ENCODE measurements around the gene CARD11. TPM values are rescaled to one million over a fixed set of nuclear protein-coding genes. Genes with fewer than 3 reads are reported as not detected.

The CARD11 gene
- total and polyA plus RNA-seq, 3 donors from 2014 or later = 2.9 to 3.9 (median 3.2) TPM

DNA sequence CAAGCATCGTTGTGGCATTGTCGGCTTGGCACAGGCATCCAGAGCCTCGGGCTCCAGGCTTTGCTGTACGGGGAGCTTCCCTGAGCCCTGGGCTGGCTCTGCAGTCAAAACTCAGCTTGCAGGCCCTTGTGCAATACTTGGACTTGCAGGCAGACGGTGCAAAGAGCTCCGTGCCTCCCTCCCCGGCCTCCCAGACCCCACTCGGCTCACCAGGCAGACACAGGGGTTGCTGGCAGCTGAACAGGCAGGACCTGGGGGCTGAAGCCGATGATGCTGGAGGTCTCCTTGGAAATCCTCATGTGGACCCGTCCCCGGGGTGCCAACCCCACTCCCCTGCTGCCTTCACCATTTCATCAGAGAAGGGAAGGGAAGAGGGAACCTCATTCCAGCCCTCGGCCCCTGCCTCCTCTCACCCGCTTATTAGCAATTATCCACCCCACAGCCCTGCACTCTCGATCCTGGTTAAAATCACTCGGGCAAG lies 139.9 kb downstream of the CARD11 start:
- H3K9me3 ChIP-seq = no peaks in the 10 kb centered on the region
- H3K4me3 ChIP-seq = no peak overlapping the region
- DNase-seq = no peak
- intact Hi-C loops (cut with DNase I; ENCODE audit: low total_unique reads) = no loop called here
- no peak overlapping the region for H3K27ac ChIP-seq
- H3K36me3 ChIP-seq (ENCODE audit: low read depth, missing control alignments) = no peaks in the 10 kb centered on the region
- 88 to 90% methylated on average over 11 to 15 of the region's 15 CpGs for WGBS, 2 donors
- no peak for TF ChIP-seq POLR2A (IDR thresholded peaks at IDR 0.05)
- TF ChIP-seq, protein P1, sequence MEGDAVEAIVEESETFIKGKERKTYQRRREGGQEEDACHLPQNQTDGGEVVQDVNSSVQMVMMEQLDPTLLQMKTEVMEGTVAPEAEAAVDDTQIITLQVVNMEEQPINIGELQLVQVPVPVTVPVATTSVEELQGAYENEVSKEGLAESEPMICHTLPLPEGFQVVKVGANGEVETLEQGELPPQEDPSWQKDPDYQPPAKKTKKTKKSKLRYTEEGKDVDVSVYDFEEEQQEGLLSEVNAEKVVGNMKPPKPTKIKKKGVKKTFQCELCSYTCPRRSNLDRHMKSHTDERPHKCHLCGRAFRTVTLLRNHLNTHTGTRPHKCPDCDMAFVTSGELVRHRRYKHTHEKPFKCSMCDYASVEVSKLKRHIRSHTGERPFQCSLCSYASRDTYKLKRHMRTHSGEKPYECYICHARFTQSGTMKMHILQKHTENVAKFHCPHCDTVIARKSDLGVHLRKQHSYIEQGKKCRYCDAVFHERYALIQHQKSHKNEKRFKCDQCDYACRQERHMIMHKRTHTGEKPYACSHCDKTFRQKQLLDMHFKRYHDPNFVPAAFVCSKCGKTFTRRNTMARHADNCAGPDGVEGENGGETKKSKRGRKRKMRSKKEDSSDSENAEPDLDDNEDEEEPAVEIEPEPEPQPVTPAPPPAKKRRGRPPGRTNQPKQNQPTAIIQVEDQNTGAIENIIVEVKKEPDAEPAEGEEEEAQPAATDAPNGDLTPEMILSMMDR (IDR thresholded peaks at IDR 0.05) = no peak
- H3K27me3 ChIP-seq = no peaks in the 10 kb centered on the region
- no peaks in the 10 kb centered on the region for H3K4me1 ChIP-seq

DNA sequence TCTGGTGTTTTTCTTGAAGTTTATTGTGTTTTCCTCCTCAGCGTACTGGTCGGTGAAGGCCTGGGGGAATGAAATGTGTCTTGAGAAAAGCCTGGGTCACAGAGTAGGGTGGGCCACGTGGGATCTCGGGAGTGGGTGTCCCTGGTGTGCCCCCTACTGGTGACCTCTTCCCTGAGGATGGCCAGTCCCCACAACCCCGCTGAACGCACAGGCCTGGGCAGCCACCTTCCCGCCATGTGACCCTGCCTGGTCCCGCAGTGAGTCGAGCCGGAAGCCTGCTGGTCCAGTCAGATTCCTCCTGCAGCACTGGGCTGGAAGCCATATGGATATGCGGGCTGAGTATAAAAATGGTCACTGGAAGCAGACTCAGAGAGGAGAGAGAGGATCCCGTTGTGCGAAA lies 146.6 kb downstream of the CARD11 start:
- Histone ChIP-seq H3K4me1 (no peaks in the 10 kb centered on the region), H3K9me3 (no peaks in the 10 kb centered on the region), H3K27ac (no peak overlapping the region), H3K27me3 (no peaks in the 10 kb centered on the region), H3K4me3 (no peak overlapping the region), H3K36me3 (ENCODE audit: low read depth, missing control alignments) (no peaks in the 10 kb centered on the region)
- 91 to 93% methylated on average over 13 of the region's 13 CpGs for WGBS, 2 donors
- TF ChIP-seq, protein P1 (IDR thresholded peaks at IDR 0.05) = no peak
- TF ChIP-seq POLR2A (IDR thresholded peaks at IDR 0.05) = no peak
- no peak for DNase-seq
- intact Hi-C loops (cut with DNase I; ENCODE audit: low total_unique reads) = no loop called here

DNA sequence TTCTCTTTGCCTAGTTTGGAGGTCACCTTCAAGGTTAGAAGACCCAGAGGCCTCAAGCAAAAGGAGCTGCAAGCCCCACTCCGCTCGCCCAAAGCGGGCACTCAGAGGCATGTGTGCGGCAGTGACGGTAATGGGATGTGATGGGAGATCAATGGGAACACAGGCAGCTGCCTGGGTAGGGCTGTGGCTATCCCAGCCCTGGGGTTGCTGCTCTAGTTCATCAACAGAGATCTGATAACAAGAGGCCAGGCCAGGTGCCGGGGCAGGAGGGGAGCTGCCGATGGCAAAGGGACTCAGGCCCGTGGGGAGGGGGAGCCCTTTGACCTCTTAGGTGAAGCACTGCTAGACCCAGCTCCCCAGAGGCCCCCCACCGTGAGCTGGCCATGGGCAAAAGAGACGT lies 147.5 kb downstream of the CARD11 start:
- no peaks in the 10 kb centered on the region for H3K4me1 ChIP-seq
- no peak overlapping the region for H3K27ac ChIP-seq
- no peaks in the 10 kb centered on the region for H3K36me3 ChIP-seq (ENCODE audit: low read depth, missing control alignments)
- no peak overlapping the region for H3K4me3 ChIP-seq
- H3K27me3 ChIP-seq = no peaks in the 10 kb centered on the region
- WGBS, 2 donors = 80 to 88% methylated on average over 10 of the region's 10 CpGs
- intact Hi-C loops (cut with DNase I; ENCODE audit: low total_unique reads) = no loop called here
- TF ChIP-seq POLR2A (IDR thresholded peaks at IDR 0.05) = no peak
- TF ChIP-seq, protein P1 (IDR thresholded peaks at IDR 0.05) = no peak
- no peaks in the 10 kb centered on the region for H3K9me3 ChIP-seq
- DNase-seq = no peak

DNA sequence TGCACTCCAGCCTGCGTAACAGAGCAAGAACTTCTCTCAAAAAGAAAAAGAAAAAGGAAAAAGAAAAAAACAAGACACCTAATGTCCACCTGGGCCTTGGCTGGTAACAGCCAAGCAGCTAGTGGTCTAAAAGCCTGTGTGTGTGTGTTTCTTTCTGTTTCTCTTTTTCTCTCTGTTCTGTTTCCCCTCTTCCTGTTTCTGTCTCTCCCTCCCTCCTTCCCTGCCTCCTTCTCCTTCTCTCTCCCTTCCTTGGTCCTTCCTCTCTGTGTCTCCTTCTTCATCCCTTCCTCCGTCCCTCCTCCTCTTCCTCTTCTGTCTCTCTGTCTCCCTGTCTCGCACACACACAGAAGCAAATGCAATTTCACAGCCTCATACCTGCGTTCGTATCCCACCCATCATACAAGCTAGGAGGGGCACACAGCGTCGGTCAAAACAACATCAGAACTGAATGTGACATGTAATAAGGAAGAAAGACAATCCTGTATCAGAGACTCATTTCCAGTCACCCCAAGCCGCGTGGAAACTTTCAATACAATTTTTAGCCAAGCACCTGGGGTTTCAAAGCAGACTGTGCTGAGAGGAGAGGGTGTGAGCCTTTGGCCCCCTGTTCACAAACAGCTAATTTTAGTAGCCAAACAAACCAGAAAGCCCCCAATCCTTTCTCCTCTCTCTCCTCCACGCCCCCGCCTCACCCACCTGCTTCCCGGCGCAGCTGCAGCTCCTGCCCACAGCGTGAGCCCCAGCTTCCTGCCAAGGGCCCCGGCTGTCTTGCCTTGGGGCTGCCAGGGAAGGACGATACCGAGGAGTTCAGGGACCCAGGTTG lies 149.3 kb downstream of the CARD11 start:
- Histone ChIP-seq H3K36me3 (ENCODE audit: low read depth, missing control alignments) (no peaks in the 10 kb centered on the region), H3K4me1 (no peaks in the 10 kb centered on the region), H3K27me3 (no peaks in the 10 kb centered on the region), H3K4me3 (no peak overlapping the region), H3K27ac (no peak overlapping the region), H3K9me3 (no peaks in the 10 kb centered on the region)
- TF ChIP-seq POLR2A (IDR thresholded peaks at IDR 0.05) = no peak
- TF ChIP-seq, protein P1 (IDR thresholded peaks at IDR 0.05) = no peak
- WGBS, 2 donors = 62 to 74% methylated on average over 15 to 17 of the region's 17 CpGs
- no peak for DNase-seq
- intact Hi-C loops (cut with DNase I; ENCODE audit: low total_unique reads) = no loop called here

All from testis (tissue), 3 donors.